Vagina (tissue), 2 donors: ENCODE results near the gene KRT86.

ENCODE experiments used
- CTCF ChIP-seq, 3 experiments: fragments of 450-650 bp in 2 of 3; fragments of 200-600 bp in 1 of 3; sonication (generic) in 1 of 3; IDR thresholded peaks; one replicate each; pipeline ENCODE4 v1.5.1; 2017 to 2019; ENCODE audit warnings: antibody characterized with exemption in 3 of 3, mild to moderate bottlenecking in 2 of 3, moderate library complexity in 2 of 3
- POLR2A ChIP-seq, 2 donors: fragments of 450-650 bp; IDR thresholded peaks; one replicate each; pipeline ENCODE4 v1.6.1; 2017; ENCODE audit warnings: antibody characterized with exemption in 2 of 2, mild to moderate bottlenecking in 2 of 2, moderate library complexity in 2 of 2
- POLR2AphosphoS5 ChIP-seq, 2 donors: sonication (generic); formaldehyde crosslinking; IDR thresholded peaks; one replicate each; pipeline ENCODE4 v1.9.0; 2017; ENCODE audit warnings: antibody characterized with exemption in 2 of 2, mild to moderate bottlenecking in 2 of 2, low read depth in 1 of 2; ENCODE audit not compliant: insufficient read depth in 1 of 2

DNA sequence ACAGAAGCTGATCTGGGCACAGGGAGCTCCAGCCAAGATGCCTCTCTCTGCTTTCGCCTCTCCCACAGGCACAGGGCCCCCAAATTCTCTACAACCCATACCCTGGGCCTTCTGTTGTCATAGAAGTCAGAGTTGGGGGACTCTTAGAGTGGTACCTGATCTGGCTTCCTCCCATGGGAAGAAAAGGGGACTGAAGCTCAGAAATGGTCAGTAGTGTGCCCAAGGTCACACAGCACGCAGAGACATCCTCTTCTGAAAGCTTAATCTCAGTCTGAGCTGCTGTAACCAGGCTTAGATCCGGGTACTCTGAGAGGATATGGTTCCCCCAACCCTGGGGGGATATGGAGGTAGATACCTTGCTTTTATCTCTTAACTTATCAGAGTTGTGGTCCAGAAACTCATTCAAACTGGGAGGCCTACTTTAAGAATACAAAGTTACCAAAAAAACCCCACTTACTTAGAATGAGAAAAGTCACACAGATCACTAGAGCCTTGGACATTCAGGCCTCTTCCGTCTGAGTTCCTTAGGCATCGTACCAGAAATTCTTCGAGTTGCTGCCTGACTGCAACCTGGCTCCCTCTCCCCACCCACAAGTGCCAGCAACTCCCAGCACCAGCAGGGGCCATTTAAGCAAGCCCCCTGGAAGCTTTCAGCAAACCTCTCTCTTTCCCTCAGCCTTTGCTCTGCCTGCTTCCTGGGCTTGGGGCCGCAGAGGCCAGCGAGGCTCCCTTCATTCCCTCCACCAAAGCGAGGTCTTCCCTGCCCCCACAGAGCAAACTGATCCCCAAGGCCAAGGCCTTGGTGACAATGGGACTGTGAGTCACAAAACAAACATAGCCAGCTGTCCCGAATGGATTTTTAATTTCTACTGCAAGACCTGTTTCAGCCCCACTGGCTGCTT is 27.5 kb upstream of the KRT86 start:
- no peak for TF ChIP-seq CTCF (IDR thresholded peaks at IDR 0.05)
- no peak for TF ChIP-seq POLR2A (IDR thresholded peaks at IDR 0.05)
- TF ChIP-seq POLR2AphosphoS5 (IDR thresholded peaks at IDR 0.05; ENCODE audit: insufficient read depth in 1 of 2, low read depth in 1 of 2): no peak
